Activated naive CD4-positive, alpha-beta T cell treated with anti-CD3 and anti-CD28 coated beads, Interleukin-2, amount 50 U/mL, for 72 hours (primary cell): ENCODE measurements around the gene HAND1. TPM values are rescaled to one million over a fixed set of nuclear protein-coding genes. Genes with fewer than 3 reads are reported as not detected.
"Not testable (repeated sequence)": the region's sequence is repeated elsewhere in the genome, so short reads cannot be mapped to it uniquely, and the experiment has no call there.

Source experiments
- ATAC-seq, 2 donors: fragments of 150-1000 bp; cut with Tn5 transposase; 2 replicates each; pipeline ENCODE4 v1.10.0; 2021; ENCODE audit warnings: mild to moderate bottlenecking in 2 of 2, moderate library complexity in 2 of 2
- DNase-seq, 2 donors: peaks; one replicate each; pipeline ENCODE4 v3.0.0; 2021 to 2022; ENCODE audit warnings: low spot score in 2 of 2
- H3K27ac Mint-ChIP-seq, 2 donors: one replicate each; pipeline ENCODE4 v1.8.0; 2022; ENCODE audit warnings: mild to moderate bottlenecking in 2 of 2, mixed read lengths in 2 of 2
- H3K36me3 Mint-ChIP-seq, 2 donors: one replicate each; pipeline ENCODE4 v1.8.0; 2022; ENCODE audit warnings: mixed read lengths in 2 of 2
- H3K9me3 Mint-ChIP-seq, 2 donors: one replicate each; pipeline ENCODE4 v1.8.0; 2022; ENCODE audit warnings: mixed read lengths in 2 of 2
- total RNA-seq, 2 donors: library from RNA; stranded (reverse); gene quantifications; one replicate each; pipeline ENCODE4 v1.2.3, GENCODE V29; 2022

Gene HAND1
- not detected for total RNA-seq

GRCh38 chr5:154478224-154478565 is at the start of gene HAND1:
HAND1 (minus strand) TSS chr5:154478227; CDS start chr5:154478008, 219 bp downstream.
- DNase-seq (no peak), ATAC-seq (no peak)
- Mint-ChIP-seq H3K9me3 (no peaks in the 10 kb centered on the region), H3K27ac (peak within 1 kb of the TSS in 1 of 2 donors; percentile 56), H3K36me3 (peaks cover 0 to 13% of the 10 kb centered on the region in 2 donors)

DNA sequence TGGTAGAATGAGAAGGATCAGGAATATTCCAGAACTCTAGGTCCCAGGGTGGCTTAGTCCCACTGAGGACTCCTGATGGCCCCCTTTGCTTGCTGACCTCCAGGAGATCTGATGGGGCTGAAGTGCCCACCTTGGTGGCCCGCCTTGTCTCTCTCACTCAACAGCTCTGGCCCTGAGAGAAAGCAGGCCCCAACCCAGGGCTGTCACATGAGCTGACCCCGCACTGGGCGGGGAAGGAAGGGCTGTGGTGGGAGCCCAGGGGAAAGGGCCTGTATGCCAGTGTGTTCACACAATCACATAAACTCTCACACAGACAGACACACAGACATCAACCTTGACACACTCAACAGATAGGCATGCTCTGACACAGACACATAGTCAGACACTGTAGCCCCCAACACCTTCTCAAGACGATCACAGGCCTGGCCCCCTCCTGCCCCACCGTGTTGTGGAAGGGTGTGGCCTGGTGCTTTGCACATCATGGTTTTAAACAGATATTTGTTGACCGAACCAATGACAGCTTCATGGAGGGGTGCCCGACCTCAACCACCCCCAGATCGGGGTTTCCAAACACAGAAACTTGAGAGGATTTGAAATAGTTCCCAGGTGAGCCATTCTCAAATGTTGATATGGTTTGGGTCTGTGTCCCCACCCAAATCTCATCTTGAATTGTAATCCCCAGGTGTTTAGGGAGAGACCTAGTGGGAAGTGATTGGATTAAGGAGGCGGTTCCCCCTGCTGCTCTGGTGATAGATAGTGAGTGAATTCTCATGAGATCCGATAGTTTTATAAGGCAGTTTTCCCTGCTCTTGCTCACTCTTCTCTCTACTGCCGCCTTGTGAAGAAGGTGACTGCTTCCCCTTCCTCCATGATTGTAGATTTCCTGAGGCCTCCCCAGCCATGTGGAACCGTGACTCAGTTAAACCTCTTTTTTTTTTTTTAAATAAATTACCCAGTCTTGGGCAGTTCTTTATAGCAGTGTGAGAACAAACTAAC is 48.5 kb upstream of the HAND1 start:
- Mint-ChIP-seq H3K27ac (no peak overlapping the region), H3K9me3 (no peaks in the 10 kb centered on the region), H3K36me3 (no peaks in the 10 kb centered on the region)
- no peak for ATAC-seq
- DNase-seq, result no peak

DNA sequence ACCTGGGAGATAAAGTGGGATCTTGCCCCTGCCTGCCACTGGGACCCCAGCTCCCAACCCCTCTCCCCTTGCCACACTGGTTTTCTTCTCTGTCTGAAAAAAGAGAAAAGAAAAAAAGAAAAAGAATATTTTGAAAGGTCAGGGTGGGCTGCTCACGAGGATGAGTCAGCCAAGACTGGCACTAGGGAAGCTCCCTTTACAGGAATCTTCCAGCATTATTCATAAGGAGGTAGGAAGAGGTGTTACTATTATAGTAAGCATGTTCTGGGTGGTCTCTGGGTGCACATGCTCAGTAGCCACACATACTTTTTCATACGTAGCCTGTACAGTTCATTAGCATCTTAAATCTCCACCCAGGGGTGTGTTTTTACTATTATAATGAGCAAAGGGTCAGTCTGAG is 46.8 kb upstream of the HAND1 start:
- ATAC-seq, result no peak
- H3K9me3 Mint-ChIP-seq, result no peaks in the 10 kb centered on the region
- no peaks in the 10 kb centered on the region for H3K36me3 Mint-ChIP-seq
- DNase-seq, result no peak
- no peak overlapping the region for H3K27ac Mint-ChIP-seq

- H3K27ac Mint-ChIP-seq, result peak overlapping the region in 1 of 2 donors; percentile 29
- H3K9me3 Mint-ChIP-seq, result no peaks in the 10 kb centered on the region
- no peaks in the 10 kb centered on the region for H3K36me3 Mint-ChIP-seq
- DNase-seq (no peak), ATAC-seq (no peak)
Observed at GRCh38 chr5:154524181-154524580, 46.2 kb upstream of the HAND1 start.

- Mint-ChIP-seq H3K36me3 (no peaks in the 10 kb centered on the region), H3K27ac (peak overlapping the region in 1 of 2 donors; percentile 29), H3K9me3 (no peaks in the 10 kb centered on the region)
- DNase-seq (no peak), ATAC-seq (no peak)
Observed at GRCh38 chr5:154523709-154524108, 45.7 kb upstream of the HAND1 start.

GRCh38 chr5:154523104-154523503 is 45.1 kb upstream of the HAND1 start:
- no peak for DNase-seq
- no peaks in the 10 kb centered on the region for H3K9me3 Mint-ChIP-seq
- ATAC-seq, result no peak
- no peaks in the 10 kb centered on the region for H3K36me3 Mint-ChIP-seq
- H3K27ac Mint-ChIP-seq, result no peak overlapping the region

GRCh38 chr5:154522284-154522683 is 44.3 kb upstream of the HAND1 start:
- no peaks in the 10 kb centered on the region for H3K36me3 Mint-ChIP-seq
- no peak for DNase-seq
- H3K9me3 Mint-ChIP-seq, result no peaks in the 10 kb centered on the region
- no peak overlapping the region for H3K27ac Mint-ChIP-seq
- no peak for ATAC-seq

DNA sequence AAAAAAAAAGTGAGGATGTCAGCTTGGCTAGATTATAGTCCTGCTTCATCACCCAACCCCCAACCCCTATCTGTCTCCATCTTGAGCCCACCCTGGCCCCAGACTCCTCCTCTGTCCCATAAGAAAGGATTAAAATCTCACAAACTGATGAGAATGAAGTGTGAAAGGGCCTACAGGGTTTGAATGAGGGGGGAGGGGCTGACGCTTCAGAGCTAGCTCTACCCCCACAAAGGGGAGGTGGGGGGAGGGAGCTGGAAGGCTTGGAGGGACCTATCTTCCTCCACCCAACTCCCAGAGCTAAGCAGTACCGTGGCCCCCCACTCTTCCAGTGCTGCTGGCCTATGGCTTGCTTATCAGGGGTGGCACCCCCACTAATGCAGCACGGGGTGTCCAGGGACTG is 43.7 kb upstream of the HAND1 start:
- DNase-seq (no peak), ATAC-seq (no peak)
- Mint-ChIP-seq H3K36me3 (no peaks in the 10 kb centered on the region), H3K9me3 (no peaks in the 10 kb centered on the region), H3K27ac (no peak overlapping the region)

GRCh38 chr5:154520861-154521453 is 42.9 kb upstream of the HAND1 start:
- Mint-ChIP-seq H3K36me3 (no peaks in the 10 kb centered on the region), H3K9me3 (no peaks in the 10 kb centered on the region), H3K27ac (no peak overlapping the region)
- no peak for ATAC-seq
- peak in 1 of 2 donors; percentile 22 for DNase-seq

DNA sequence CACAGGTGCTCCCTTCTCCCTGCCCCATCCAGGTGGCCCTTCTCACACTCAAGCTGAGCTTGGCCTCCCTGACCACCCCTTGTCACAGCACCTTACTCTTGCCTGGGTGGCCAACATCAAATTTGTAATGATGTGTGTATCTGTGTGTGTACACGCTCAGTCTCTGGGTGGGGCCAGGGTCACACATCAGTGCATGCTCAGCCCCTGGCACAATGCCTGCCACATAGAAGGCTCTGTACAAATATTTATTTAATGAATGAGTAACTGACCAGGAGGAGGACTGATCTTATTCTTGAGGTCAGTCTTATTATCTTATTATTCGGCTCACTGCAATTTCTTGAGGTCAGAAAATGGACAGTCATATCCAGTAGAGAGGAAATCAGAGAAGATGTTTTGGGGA is 41.3 kb upstream of the HAND1 start:
- ATAC-seq (no peak), DNase-seq (no peak)
- Mint-ChIP-seq H3K27ac (no peak overlapping the region), H3K9me3 (no peaks in the 10 kb centered on the region), H3K36me3 (no peaks in the 10 kb centered on the region)

GRCh38 chr5:154518438-154518867 is 40.4 kb upstream of the HAND1 start:
- DNase-seq (no peak), ATAC-seq (no peak)
- Mint-ChIP-seq H3K9me3 (no peaks in the 10 kb centered on the region), H3K27ac (no peak overlapping the region), H3K36me3 (no peaks in the 10 kb centered on the region)

DNA sequence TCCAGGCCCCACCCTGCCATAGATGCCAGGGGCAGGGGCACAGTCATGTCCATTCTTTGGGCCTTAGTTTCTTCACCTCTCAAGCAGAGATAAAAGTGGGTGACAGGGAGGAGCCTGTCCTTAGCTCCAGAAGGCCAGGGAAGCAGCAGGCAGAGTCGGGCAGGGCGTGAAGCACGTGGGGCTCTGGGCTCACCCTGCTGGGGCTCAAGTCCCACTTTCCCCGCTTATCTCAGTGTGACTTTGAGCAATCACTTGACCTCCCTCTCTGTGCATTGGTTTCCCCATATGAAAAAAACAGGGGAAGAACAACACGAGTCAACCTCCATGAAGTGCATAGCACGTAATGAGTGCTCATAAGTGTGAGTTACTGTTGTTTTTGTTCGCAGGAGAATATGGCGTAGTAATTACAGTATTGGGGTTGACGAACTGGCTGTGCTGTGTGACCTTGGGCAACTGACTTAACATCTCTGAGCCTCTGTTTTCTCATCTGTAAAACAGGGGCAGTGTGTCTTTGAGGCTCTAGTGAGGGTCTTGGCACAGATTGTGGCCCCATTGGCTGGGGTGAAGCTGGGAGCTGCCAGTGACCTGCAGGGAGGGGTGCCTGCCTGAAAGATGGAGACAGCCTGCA is 39.9 kb upstream of the HAND1 start:
- DNase-seq (no peak), ATAC-seq (no peak)
- no peaks in the 10 kb centered on the region for H3K9me3 Mint-ChIP-seq
- H3K36me3 Mint-ChIP-seq, result no peaks in the 10 kb centered on the region
- H3K27ac Mint-ChIP-seq, result no peak overlapping the region

- no peak overlapping the region for H3K27ac Mint-ChIP-seq
Observed at GRCh38 chr5:154517181-154517580, 39.2 kb upstream of the HAND1 start.

DNA sequence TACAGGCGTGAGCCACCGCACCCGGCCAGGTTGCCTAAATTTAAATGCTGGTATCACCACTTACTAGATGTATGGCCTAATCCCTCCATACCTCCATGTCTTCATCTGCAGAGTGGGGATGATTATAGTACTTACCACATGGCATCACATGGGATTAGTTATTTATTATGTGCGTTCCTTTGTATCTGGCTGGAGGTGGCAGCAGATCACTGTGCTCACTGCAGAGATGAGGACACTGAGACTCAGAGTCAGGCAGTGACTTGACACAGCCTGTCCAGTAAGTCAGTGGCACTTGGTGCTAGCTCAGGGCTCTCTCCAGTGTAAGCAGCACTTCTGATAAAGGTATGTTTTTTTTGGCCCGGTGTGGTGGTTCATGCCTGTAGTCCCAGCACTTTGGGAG is 38.4 kb upstream of the HAND1 start:
- DNase-seq, result no peak
- Mint-ChIP-seq H3K36me3 (no peaks in the 10 kb centered on the region), H3K27ac (peak overlapping the region in 1 of 2 donors; percentile 36), H3K9me3 (no peaks in the 10 kb centered on the region)
- ATAC-seq, result no peak

More at GRCh38 chr5:154517181-154517580, 39.2 kb upstream of the HAND1 start:
- DNase-seq, result no peak
- Mint-ChIP-seq H3K36me3 (no peaks in the 10 kb centered on the region), H3K9me3 (no peaks in the 10 kb centered on the region)
- no peak for ATAC-seq

- DNase-seq (peak in 1 of 2 donors; percentile 32), ATAC-seq (peak; percentile 83 to 87)
- H3K36me3 Mint-ChIP-seq, H3K27ac Mint-ChIP-seq, H3K9me3 Mint-ChIP-seq: not testable (repeated sequence)
Observed at GRCh38 chr5:154515488-154515887, 37.5 kb upstream of the HAND1 start.

DNA sequence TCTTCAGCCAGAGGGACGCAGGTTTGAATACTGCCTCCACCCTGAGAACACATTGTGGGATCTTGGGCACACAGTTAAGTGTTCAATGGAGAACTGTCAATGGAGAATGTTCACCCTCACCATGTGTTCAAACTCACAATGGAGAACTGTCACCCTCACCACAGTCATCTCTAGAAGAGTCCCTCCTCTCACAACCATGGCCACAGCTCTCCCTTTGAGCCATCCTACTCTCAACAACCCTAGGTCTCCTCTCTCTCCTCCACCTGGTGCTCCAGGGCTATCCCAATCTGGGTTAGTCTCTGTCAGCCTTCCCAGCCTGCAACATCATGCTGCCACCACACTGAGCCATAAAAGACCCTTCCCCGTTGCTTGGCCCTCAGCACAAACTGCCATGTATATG is 36.3 kb upstream of the HAND1 start:
- DNase-seq (peak in 1 of 2 donors; percentile 16), ATAC-seq (peak; percentile 49 to 71)
- Mint-ChIP-seq H3K27ac (no peak overlapping the region), H3K36me3 (no peaks in the 10 kb centered on the region), H3K9me3 (no peaks in the 10 kb centered on the region)

GRCh38 chr5:154513669-154514084 is 35.6 kb upstream of the HAND1 start:
- H3K36me3 Mint-ChIP-seq, result no peaks in the 10 kb centered on the region
- no peak overlapping the region for H3K27ac Mint-ChIP-seq
- peak in 1 of 2 donors; percentile 44 for DNase-seq
- no peaks in the 10 kb centered on the region for H3K9me3 Mint-ChIP-seq
- peak; percentile 22 to 68 for ATAC-seq
